HepG2 (cell line): ENCODE results near the gene SLC7A6OS. TPM values are rescaled to one million over a fixed set of nuclear protein-coding genes. Genes with fewer than 3 reads are reported as not detected.
A peak's percentile ranks its signal among the peaks of the same experiment; 100 is the strongest.

ENCODE experiments used
- HNF1B ChIP-seq: sonication (generic); formaldehyde crosslinking; IDR thresholded peaks from 2 replicates; pipeline ENCODE4 v1.5.1; 2020; ENCODE audit warnings: mild to moderate bottlenecking, moderate library complexity, missing genetic modification reagents
- MAF1 ChIP-seq: sonication (generic); formaldehyde crosslinking; IDR thresholded peaks from 2 replicates; pipeline ENCODE4 v1.5.0; 2020; ENCODE audit warnings: missing genetic modification reagents, borderline replicate concordance
- MTA1 ChIP-seq: sonication (generic); formaldehyde crosslinking; IDR thresholded peaks from 2 replicates; pipeline ENCODE4 v1.4.0; 2020; ENCODE audit warnings: missing genetic modification reagents, mild to moderate bottlenecking, borderline replicate concordance
- MXD3 ChIP-seq: IDR thresholded peaks from 2 replicates; pipeline ENCODE4 v1.6.1; 2016; ENCODE audit warnings: mild to moderate bottlenecking, missing biosample characterization, missing genetic modification reagents
- RARA ChIP-seq: IDR thresholded peaks from 2 replicates; pipeline ENCODE4 v1.6.1; 2016; ENCODE audit warnings: missing genetic modification reagents, missing compliant biosample characterization
- RARG ChIP-seq: sonication (generic); formaldehyde crosslinking; IDR thresholded peaks from 2 replicates; pipeline ENCODE4 v1.4.0; 2020; ENCODE audit warnings: low read depth, mild to moderate bottlenecking, missing genetic modification reagents
- RELA ChIP-seq: sonication (generic); formaldehyde crosslinking; IDR thresholded peaks from 2 replicates; pipeline ENCODE4 v1.4.0; 2020; ENCODE audit warnings: missing genetic modification reagents
- SETDB1 ChIP-seq: sonication (generic); formaldehyde crosslinking; IDR thresholded peaks from 2 replicates; pipeline ENCODE4 v1.5.1; 2020; ENCODE audit warnings: missing genetic modification reagents, mild to moderate bottlenecking, borderline replicate concordance
- ZBTB7B ChIP-seq: sonication (generic); formaldehyde crosslinking; IDR thresholded peaks from 2 replicates; pipeline ENCODE4 v1.4.0; 2020; ENCODE audit warnings: missing genetic modification reagents
- ZFP91 ChIP-seq: sonication (generic); formaldehyde crosslinking; IDR thresholded peaks from 2 replicates; pipeline ENCODE4 v1.9.0; 2022; ENCODE audit warnings: missing genetic modification reagents, mild to moderate bottlenecking, borderline replicate concordance
- ZNF10 ChIP-seq: sonication (generic); formaldehyde crosslinking; IDR thresholded peaks from 2 replicates; pipeline ENCODE4 v1.4.0; 2020; ENCODE audit warnings: mild to moderate bottlenecking, low read depth, missing genetic modification reagents, borderline replicate concordance
- ZNF205 ChIP-seq: IDR thresholded peaks from 2 replicates; pipeline ENCODE4 v1.6.1; 2018; ENCODE audit warnings: missing biosample characterization, missing genetic modification reagents
- ZNF407 ChIP-seq: sonication (generic); formaldehyde crosslinking; IDR thresholded peaks from one replicate; pipeline ENCODE4 v1.5.1; 2020; ENCODE audit warnings: mild to moderate bottlenecking, missing genetic modification reagents; ENCODE audit errors: not compliant biosample characterization
- ZNF691 ChIP-seq: sonication (generic); formaldehyde crosslinking; IDR thresholded peaks from 2 replicates; pipeline ENCODE4 v1.4.0; 2020; ENCODE audit warnings: missing genetic modification reagents, low read depth, mild to moderate bottlenecking, borderline replicate concordance
- polyA plus RNA-seq, 8 experiments: library from polyadenylated mRNA; depleted of rRNA in 3 of 8; stranded (reverse) in 7 of 8; unstranded in 1 of 8; fragments of >200 nt; fragmentation: Illumina TruSeq in 4 of 8; extraction: Trizol in 4 of 8; gene quantifications; 2 replicates each; pipeline versions ENCODE4 v1.2.1 to v1.2.3, GENCODE V29; 2011 to 2016; ENCODE audit warnings: low read depth in 4 of 8, missing spikeins in 1 of 8, mixed read lengths in 1 of 8; ENCODE audit not compliant: insufficient read depth in 1 of 8
- total RNA-seq, 5 experiments: library from RNA; depleted of rRNA; stranded (reverse); fragments of >200 nt; fragmentation: Illumina TruSeq; extraction: Trizol; gene quantifications; 2 replicates each; pipeline ENCODE4 v1.2.3, GENCODE V29; 2016; ENCODE audit warnings: low read depth in 1 of 5

SLC7A6OS gene
- total and polyA plus RNA-seq, 2 of the 13 experiments (the other 11 are each of a cell fraction or from before 2014, with no cell fraction given), result 11.2 to 21.5 TPM

GRCh38 chr16:68328151-68328859 lies 17.6 kb upstream of the SLC7A6OS start (continued):
- TF ChIP-seq MTA1 (CRISPR knock-in tag) (no peak), ZNF10 (no peak), ZNF691 (CRISPR knock-in tag) (0 out of 2 replicates have a peak, but pooled peaks have one; percentile 85), HNF1B (CRISPR knock-in tag) (0 out of 2 replicates have a peak, but pooled peaks have one; percentile 35), ZNF407 (CRISPR knock-in tag) (no peak), ZBTB7B (CRISPR knock-in tag) (no peak), ZFP91 (CRISPR knock-in tag) (peak; percentile 42; the same call in 1 of the 2 replicates), RARA (peak; percentile 82), SETDB1 (CRISPR knock-in tag) (no peak), MXD3 (no peak), MAF1 (no peak), ZNF205 (CRISPR knock-in tag) (no peak), RARG (CRISPR knock-in tag) (no peak), RELA (no peak)
